T-helper 17 cell (primary cell): ENCODE data around the gene RTL1. TPM values are rescaled to one million over a fixed set of nuclear protein-coding genes. Genes with fewer than 3 reads are reported as not detected.
A peak's percentile ranks its signal among the peaks of the same experiment; 100 is the strongest.

ENCODE experiments used
- ATAC-seq: fragments of 150-1000 bp; cut with Tn5 transposase; 2 replicates; pipeline ENCODE4 v1.10.0; 2021; ENCODE audit warnings: mild to moderate bottlenecking, moderate library complexity
- DNase-seq, 3 donors: peaks; one replicate each; pipeline versions ENCODE4 v3.0.0 to v3.0.0-alpha.2; 2020 to 2021
- H3K9me3 ChIP-seq: one replicate; pipeline ENCODE4 v1.7.0; 2013; ENCODE audit warnings: low read length, mild to moderate bottlenecking; ENCODE audit not compliant: control insufficient read depth, poor library complexity, severe bottlenecking
- H3K27ac Mint-ChIP-seq: one replicate; pipeline ENCODE4 v1.8.0; 2022; ENCODE audit warnings: mild to moderate bottlenecking, moderate library complexity, mixed read lengths
- H3K27me3 Mint-ChIP-seq: one replicate; pipeline ENCODE4 v1.8.0; 2022; ENCODE audit warnings: mixed read lengths
- H3K36me3 Mint-ChIP-seq: one replicate; pipeline ENCODE4 v1.8.0; 2022; ENCODE audit warnings: low read depth, mixed read lengths
- H3K4me1 Mint-ChIP-seq: one replicate; pipeline ENCODE4 v1.8.0; 2022; ENCODE audit warnings: mild to moderate bottlenecking, mixed read lengths
- H3K4me3 Mint-ChIP-seq: one replicate; pipeline ENCODE4 v1.8.0; 2022; ENCODE audit warnings: mild to moderate bottlenecking, moderate library complexity, mixed read lengths
- total RNA-seq, 4 donors: library from RNA in 2 of 4; stranded (reverse) in 2 of 4; gene quantifications; one replicate each; pipeline ENCODE4 v1.2.3 and lab custom pipeline; 2022 to 2026

RTL1 gene
- total RNA-seq, 2 donors from 2014 or later = not detected

DNA sequence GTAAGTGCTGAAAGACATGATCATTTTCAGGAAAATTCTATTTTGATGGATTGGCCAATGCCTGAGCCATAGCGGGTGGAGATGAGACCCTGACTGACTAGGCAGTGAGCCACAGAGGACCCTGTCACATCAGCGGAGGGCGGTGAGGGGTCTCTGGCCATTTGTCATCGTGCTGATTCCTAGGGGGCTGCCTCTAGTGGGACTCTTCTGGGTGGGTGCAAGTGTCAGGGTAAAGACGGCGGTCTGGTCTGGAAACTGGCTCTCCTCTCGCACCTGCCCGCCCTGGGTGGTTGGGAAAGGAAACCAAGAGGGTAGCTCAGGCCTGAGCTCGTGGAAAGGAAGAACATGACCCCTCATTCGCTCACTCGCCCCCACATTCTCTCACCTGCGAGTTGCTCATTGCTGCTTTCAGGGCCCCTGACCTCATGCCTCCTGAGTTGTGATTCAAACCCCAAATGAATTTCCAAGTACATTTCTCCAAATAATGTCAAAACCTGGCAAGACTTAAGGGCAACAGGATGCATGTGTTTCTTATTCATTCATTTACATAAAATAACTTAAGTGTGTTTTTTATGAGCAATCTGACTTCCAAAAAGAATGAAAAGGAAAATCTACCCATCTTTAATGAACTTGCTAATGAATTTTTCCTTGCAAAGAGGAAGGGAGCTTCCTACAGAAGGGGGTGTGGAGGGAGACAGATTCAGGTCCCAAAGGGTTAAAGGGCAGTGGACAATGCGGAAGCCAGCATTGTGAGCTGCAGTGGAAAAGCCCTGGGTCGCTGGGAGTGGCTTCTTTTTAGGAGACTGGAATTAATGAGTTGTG, 64.8 kb downstream of the RTL1 start:
- peaks cover 66% of the 10 kb centered on the region for H3K27me3 Mint-ChIP-seq
- no peaks in the 10 kb centered on the region for H3K4me1 Mint-ChIP-seq
- DNase-seq (no peak), ATAC-seq (no peak)
- no peaks in the 10 kb centered on the region for H3K9me3 ChIP-seq
- peak overlapping the region; percentile 9 for H3K4me3 Mint-ChIP-seq
- H3K36me3 Mint-ChIP-seq = no peaks in the 10 kb centered on the region
- no peak overlapping the region for H3K27ac Mint-ChIP-seq

DNA sequence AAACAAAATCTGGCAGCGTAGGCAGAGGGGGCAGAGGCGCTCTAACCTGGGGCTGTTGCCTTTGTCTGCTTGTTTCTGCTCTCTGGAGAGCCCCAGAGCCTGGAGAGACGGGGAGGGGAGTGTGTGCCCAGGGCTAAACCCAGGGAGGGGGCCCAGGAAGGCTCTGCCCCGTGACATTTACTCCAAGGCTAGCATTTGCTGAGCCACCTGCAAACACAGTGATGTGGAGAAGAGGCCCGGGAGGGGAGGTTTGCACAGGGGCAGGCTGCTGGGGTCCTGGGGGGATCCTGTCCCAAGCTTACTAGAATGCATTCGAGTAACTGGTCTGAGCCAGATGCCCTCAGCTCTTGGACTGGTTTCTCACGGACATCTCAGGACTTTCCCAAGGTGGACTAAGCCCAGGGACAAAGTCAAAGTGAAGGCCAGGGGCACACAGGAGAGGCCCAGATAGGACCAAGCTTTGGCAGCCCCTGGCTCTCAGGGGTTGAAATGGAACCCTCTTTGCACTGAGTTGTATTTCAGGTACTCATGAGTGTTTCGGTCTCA, 65.6 kb downstream of the RTL1 start:
- ATAC-seq (no peak), DNase-seq (no peak)
- Mint-ChIP-seq H3K27me3 (peaks cover 68% of the 10 kb centered on the region), H3K4me3 (no peak overlapping the region), H3K36me3 (no peaks in the 10 kb centered on the region), H3K4me1 (no peaks in the 10 kb centered on the region), H3K27ac (no peak overlapping the region)
- no peaks in the 10 kb centered on the region for H3K9me3 ChIP-seq

DNA sequence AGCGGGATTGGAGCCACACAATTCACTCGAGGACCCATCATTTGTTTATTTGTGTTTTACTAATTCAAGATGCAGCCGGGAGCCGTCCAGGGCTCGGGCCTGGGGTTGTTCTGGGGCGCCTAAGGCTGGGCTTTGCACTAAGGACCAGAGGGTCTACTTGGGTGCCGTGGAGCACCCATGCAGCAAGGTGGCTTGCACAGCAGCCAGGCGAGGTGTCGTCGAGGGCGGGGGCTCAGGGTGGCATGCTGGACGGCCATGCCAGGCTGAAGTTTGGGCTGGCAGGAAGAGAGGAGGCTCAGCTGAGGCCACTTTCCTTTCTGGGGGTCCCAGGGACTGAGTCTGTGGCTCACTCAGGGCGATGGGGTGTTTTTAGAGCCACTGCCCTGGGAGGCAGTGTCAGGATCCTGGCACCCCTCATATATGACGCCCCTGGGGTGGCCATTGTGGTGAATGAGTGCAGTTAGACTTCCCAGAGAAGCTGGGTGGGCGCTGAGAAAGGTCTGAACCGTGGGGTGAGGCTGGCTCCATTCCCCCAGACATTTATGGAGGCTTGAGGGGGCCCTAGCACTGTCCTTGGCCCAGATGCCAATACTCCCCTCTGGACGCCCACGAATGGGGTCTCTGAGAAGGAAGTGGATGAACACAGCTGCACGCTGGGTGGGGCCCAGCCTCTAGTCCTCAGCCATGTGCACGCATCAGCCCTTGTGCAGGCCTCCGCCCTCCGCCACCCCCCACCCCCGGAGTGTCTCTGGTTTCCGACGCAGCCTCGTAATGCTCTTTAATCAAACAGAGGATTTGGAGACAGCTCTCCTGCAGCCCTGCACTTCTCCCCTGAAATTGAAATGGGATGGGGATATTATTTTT, 66.3 kb downstream of the RTL1 start:
- Mint-ChIP-seq H3K27ac (no peak overlapping the region), H3K27me3 (peaks cover 66% of the 10 kb centered on the region), H3K36me3 (no peaks in the 10 kb centered on the region), H3K4me1 (no peaks in the 10 kb centered on the region), H3K4me3 (no peak overlapping the region)
- DNase-seq = no peak
- no peak for ATAC-seq
- no peaks in the 10 kb centered on the region for H3K9me3 ChIP-seq

DNA sequence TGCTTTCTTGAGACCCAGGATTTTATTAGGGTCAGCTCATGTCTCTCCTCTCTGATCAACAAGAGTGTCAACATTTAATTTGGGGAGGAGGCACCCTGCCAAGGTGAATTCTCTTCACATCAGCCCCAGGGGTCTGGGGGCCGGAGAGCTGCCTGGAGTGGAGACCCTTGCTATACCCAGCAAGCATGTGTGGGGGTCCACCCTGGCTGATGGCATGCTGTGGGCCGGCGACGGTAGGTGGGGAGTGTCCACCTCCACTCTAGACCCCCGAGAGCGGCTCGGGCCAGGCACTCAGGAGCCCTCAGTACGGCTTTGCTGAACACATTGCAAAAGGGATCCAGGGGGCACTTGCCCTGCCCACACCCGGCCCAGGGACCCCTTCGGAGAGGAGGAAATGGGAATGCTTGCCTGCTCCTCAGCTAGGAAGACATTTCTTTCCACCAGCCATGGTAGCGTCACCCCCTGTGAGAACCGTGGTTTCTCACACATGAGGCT, 67.2 kb downstream of the RTL1 start:
- no peak for ATAC-seq
- Mint-ChIP-seq H3K4me3 (no peak overlapping the region), H3K27me3 (peaks cover 74% of the 10 kb centered on the region)

DNA sequence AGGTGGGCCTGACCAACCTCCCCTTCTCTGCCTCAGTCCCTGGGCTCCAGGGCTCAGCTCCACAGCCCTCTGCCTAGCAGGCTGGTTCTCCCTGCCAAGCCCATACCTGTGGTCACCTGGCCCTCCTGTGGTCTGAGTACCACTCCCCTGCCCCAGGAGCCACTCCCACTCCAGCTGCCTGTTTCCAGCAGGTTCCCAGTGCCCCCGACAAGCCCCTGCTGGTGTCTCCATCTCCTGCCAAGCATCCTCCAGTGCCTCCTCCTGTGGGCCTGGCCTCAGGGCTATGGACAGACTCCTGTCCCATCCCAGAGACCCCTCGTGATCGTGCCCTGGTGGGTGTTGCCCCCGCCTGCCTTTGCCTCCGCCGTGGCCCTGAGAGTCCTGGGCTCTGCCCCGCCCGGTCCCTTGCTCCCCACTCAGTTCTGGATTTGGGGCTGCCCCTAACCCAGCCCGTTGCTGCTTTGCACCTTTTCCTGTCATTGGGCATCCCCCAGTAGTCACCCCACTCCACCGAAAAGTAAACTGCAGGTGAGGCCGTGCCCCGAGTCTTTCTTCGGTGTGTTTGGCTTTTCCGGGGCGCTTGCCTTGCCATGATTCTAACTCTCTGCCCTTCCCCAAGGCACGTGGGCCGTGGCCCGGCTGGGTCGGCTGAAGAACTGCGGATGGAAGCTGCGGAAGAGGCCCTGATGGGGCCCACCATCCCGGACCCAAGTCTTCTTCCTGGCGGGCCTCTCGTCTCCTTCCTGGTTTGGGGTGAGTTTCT, 67.8 kb downstream of the RTL1 start:
- Mint-ChIP-seq H3K36me3 (peaks cover 4% of the 10 kb centered on the region), H3K27me3 (peaks cover 75% of the 10 kb centered on the region), H3K4me1 (peaks cover 4% of the 10 kb centered on the region), H3K27ac (no peak overlapping the region), H3K4me3 (no peak overlapping the region)
- no peak for DNase-seq
- no peak for ATAC-seq
- no peaks in the 10 kb centered on the region for H3K9me3 ChIP-seq

More for the DNA sequence above, 67.2 kb downstream of the RTL1 start:
- no peak overlapping the region for H3K27ac Mint-ChIP-seq
- no peak for DNase-seq
- peaks cover 3% of the 10 kb centered on the region for H3K36me3 Mint-ChIP-seq
- H3K9me3 ChIP-seq = no peaks in the 10 kb centered on the region
- H3K4me1 Mint-ChIP-seq = peaks cover 2% of the 10 kb centered on the region

DNA sequence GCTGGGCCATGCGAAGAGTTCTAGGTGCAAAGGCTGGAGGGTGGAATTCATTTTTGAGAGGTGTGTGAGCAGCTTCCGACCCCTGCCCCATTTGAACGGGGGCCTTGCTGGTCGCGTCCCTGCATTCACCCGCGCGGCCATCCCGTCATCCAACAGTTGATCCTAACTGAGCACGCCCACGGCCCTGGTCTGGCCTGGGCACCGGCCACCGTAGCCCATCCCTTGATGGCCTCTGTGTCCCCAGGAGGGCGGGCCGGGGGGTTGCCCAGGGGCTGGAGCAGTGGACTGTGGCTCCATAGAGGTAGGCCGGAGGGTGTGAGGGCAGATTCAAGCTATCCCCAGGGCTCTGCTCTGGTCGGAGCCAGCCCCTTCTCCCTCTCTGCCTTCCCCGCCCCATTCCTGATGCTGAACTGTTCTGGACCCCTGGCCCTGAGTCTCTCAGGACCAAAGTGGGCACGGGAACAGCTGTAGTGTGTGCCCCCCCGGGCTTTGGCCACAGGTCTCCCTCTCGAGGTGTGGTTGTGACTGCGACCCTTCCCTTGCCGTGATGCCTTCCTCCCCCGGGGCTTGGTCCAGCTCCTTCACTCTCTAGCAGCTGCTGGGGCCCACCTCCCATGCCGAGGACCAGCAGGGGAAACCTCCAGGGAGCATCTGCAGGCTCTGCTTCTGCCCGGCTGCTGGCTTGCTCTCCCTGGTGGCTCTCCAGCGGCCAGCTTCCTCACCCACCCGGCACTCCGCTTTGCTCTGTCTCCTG, 68.6 kb downstream of the RTL1 start:
- H3K4me1 Mint-ChIP-seq = peaks cover 4% of the 10 kb centered on the region
- H3K9me3 ChIP-seq = no peaks in the 10 kb centered on the region
- ATAC-seq (no peak), DNase-seq (no peak)
- H3K27ac Mint-ChIP-seq = no peak overlapping the region
- H3K4me3 Mint-ChIP-seq = no peak overlapping the region
- H3K27me3 Mint-ChIP-seq = peaks cover 72% of the 10 kb centered on the region
- H3K36me3 Mint-ChIP-seq = peaks cover 4% of the 10 kb centered on the region

DNA sequence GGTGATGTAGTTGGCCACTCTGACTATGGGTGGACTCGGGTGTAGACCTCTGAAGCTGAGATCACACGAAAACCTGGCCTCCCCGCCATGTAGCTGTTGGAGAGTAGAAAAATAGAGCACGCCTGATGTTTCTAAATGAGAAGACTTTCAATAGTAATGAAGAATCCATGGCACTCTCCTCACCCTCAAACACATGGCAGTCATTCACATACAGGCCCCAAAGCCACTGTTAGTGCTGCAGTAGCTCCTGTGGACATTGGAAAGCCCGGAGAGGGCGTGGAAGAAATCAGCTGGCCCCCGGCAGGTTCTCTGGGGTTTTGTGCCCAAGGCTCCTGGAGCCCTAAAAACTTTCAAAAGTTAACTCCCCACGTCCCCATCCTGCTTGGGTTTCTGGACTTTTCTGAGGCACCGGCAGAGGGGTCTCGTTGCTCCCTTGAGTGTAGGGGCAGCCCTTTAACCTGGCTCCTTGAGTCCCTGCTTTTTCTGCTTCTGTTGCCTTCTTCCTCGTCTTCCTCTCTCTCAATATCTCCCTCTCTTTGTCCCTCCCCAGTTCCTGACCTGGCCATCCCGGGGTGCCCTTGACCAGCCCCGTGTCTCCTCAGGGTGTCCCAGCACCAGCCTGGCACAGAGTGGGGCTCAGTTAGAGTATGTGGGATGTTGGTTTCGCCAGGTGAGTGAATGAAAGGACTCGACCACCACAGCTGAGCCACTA, 69.3 kb downstream of the RTL1 start:
- ATAC-seq (no peak), DNase-seq (no peak)
- Mint-ChIP-seq H3K27me3 (peaks cover 78% of the 10 kb centered on the region), H3K36me3 (peaks cover 4% of the 10 kb centered on the region), H3K4me3 (no peak overlapping the region), H3K27ac (no peak overlapping the region), H3K4me1 (peaks cover 7% of the 10 kb centered on the region)
- no peaks in the 10 kb centered on the region for H3K9me3 ChIP-seq

DNA sequence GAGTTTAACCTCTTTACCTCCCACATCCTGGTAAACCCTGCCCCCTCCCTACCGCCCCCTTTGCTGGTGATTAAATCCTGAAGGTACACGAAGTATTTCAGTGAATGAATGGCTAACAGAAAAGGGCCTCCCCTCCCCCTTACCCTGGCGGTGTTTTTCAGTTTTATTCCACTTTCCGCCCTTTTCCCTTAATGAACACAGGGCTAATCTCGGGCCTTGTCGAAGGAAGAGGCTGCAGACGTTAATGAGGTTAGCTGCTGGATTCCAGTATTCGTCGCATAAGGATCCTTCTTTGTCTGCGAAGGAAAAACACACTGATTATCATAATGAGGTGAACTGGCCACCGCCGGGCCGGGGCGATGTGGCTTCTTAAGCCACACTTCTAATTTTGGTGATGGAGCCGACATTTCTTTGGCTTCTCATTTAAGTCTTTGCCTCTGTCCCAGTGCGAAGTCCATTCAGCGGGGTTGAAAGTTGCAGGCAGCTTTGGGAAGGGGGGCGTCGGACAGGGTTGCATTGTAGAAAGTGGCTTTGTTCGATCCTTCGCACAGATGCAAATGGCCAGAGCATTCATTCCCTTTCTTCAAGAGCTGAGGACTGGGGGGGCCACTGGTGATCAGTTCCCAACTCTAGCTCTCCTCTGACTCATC, 71.1 kb downstream of the RTL1 start:
- peaks cover 7% of the 10 kb centered on the region for H3K4me1 Mint-ChIP-seq
- DNase-seq (no peak), ATAC-seq (no peak)
- peaks cover 63% of the 10 kb centered on the region for H3K27me3 Mint-ChIP-seq
- no peak overlapping the region for H3K4me3 Mint-ChIP-seq
- H3K27ac Mint-ChIP-seq = no peak overlapping the region
- peaks cover 4% of the 10 kb centered on the region for H3K36me3 Mint-ChIP-seq
- H3K9me3 ChIP-seq = no peaks in the 10 kb centered on the region

DNA sequence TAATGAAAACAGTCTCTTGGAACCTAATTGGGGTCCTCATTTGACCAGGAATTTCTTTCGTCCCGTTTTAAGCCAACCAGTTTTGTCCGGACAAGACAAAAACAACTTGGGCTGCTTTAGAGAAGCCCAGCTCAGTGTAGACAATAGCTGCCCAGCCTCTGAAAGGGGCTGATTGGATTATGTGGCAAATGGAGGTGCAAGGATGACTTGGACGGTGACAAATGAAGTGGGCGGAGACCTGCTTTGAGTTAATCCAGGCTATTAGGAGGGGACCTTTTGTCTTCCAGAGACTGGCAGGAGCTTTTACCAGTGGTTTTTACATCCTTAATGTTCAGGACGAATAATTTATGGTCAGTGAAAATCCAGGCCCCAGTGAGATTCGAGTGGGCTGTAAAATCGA, 72.8 kb downstream of the RTL1 start:
- DNase-seq (no peak), ATAC-seq (no peak)
- Mint-ChIP-seq H3K4me3 (no peak overlapping the region), H3K4me1 (peaks cover 12% of the 10 kb centered on the region), H3K27me3 (peaks cover 55% of the 10 kb centered on the region), H3K27ac (no peak overlapping the region), H3K36me3 (peaks cover 4% of the 10 kb centered on the region)
- no peaks in the 10 kb centered on the region for H3K9me3 ChIP-seq
